Measurements from ENCODE around the gene PHLPP1. TPM values are rescaled to one million over a fixed set of nuclear protein-coding genes. Genes with fewer than 3 reads are reported as not detected.

PHLPP1 gene
- total and polyA plus RNA-seq, 2 of the 4 experiments (the other 2 are of a cell fraction) = 3.3 to 3.6 TPM

- no peaks in the 10 kb centered on the region for H4K20me1 ChIP-seq (ENCODE audit: insufficient read depth, low read length)
- H2BK15ac ChIP-seq (ENCODE audit: low read depth, low read length) = no peak overlapping the region
- no peak for TF ChIP-seq FOS (IDR thresholded peaks at IDR 0.05; ENCODE audit: low read depth, low read length)
- TF ChIP-seq SMC3 (IDR thresholded peaks at IDR 0.05; ENCODE audit: low read depth, low read length) = no peak
- no peak for TF ChIP-seq MXI1 (IDR thresholded peaks at IDR 0.05; ENCODE audit: borderline replicate concordance, low read depth, low read length)
- TF ChIP-seq RAD21 (IDR thresholded peaks at IDR 0.05; ENCODE audit: low read length) = no peak
- no peak for TF ChIP-seq CEBPB (IDR thresholded peaks at IDR 0.05; ENCODE audit: low read depth, low read length)
- no peak for DNase-seq
- H3K56ac ChIP-seq (ENCODE audit: extremely low read depth, insufficient read depth, low read length) = no peak overlapping the region
- no peak overlapping the region for H3K4me2 ChIP-seq (ENCODE audit: low read depth, low read length)
- H3K4me1 ChIP-seq (ENCODE audit: control insufficient read depth, insufficient read depth, low read length) = no peaks in the 10 kb centered on the region
- no peak overlapping the region for H3K27ac ChIP-seq (ENCODE audit: insufficient read depth, low read length)
- no peaks in the 10 kb centered on the region for H3K79me1 ChIP-seq (ENCODE audit: low read depth in 1 of 2, low read length in 2 of 2)
- no peak overlapping the region for H3K9ac ChIP-seq (ENCODE audit: low read depth, low read length)
- H2AK9ac ChIP-seq (replicated peaks; ENCODE audit: low read depth, low read length, poor library complexity) = no peak overlapping the region
- H2AK5ac ChIP-seq (ENCODE audit: low read depth, low read length) = no peak overlapping the region
- no peak overlapping the region for H3K23ac ChIP-seq (ENCODE audit: low read depth, low read length)
- no peak overlapping the region for H2BK120ac ChIP-seq (ENCODE audit: low read depth, low read length)
- H3K36me3 ChIP-seq (ENCODE audit: control insufficient read depth, insufficient read depth, low read length) = no peaks in the 10 kb centered on the region
- no peak overlapping the region for H2BK5ac ChIP-seq (ENCODE audit: low read depth, low read length, poor library complexity, severe bottlenecking)
- no CpG with 5 or more reads among the region's 2 CpGs for WGBS, 2 experiments (ENCODE audit: extremely low coverage in 2 of 2, insufficient read length in 1 of 2)
- intact Hi-C loops (cut with micrococcal nuclease) (no loop called here), in situ Hi-C loops (cut with MboI; ENCODE audit: low sequenced_read_pairs) (no loop called here), dilution Hi-C loops (cut with HindIII; ENCODE audit: low sequenced_read_pairs, unreplicated experiment) (no loop called here)
- no peaks in the 10 kb centered on the region; the same call in 1 of the 2 replicates for H3K27me3 ChIP-seq (ENCODE audit: control insufficient read depth, insufficient read depth, low read length)
- H3K9me3 ChIP-seq (ENCODE audit: control insufficient read depth, insufficient read depth, low read length) = no peaks in the 10 kb centered on the region; the same call in 1 of the 2 replicates
- no peak overlapping the region for H2AFZ ChIP-seq (replicated peaks; ENCODE audit: low read length, poor library complexity)
- H3K4me3 ChIP-seq (ENCODE audit: insufficient read depth, low read depth, low read length) = no peak overlapping the region
- no peak for ATAC-seq (ENCODE audit: low read depth)
- no peak overlapping the region for H3K18ac ChIP-seq (ENCODE audit: low read depth, low read length)
- no TSS peak for BruUV-seq (replicated peaks)
- no peak overlapping the region for H2BK20ac ChIP-seq (ENCODE audit: low read depth, low read length)
- H4K8ac ChIP-seq (ENCODE audit: low read depth in 2 of 2, low read length in 2 of 2) = no peak overlapping the region
- H4K91ac ChIP-seq (ENCODE audit: insufficient read depth, low read depth, low read length) = no peak overlapping the region
- CTCF ChIA-PET = interaction anchor here (0.6 kb wide), 1 partner anchor 1169 kb away, joined by 4 read pairs; no protein-coding TSS in a partner anchor
- H4K5ac ChIP-seq (ENCODE audit: low read depth, low read length) = no peak overlapping the region
- no peak overlapping the region for H3K14ac ChIP-seq (replicated peaks; ENCODE audit: low read depth, low read length)
- no peaks in the 10 kb centered on the region for H3K9me1 ChIP-seq (ENCODE audit: insufficient read depth, low read length)
- POLR2A ChIA-PET (ENCODE audit: unreplicated experiment) = no interaction called here
- H3K4ac ChIP-seq (ENCODE audit: low read depth, low read length) = no peak overlapping the region
Measured at GRCh38 chr18:62670573-62670972, 44.8 kb upstream of the PHLPP1 start.

Data from IMR-90 (cell line).